ENCODE measurements around the gene ATG2A. TPM values are rescaled to one million over a fixed set of nuclear protein-coding genes. Genes with fewer than 3 reads are reported as not detected.

Gene ATG2A
- total RNA-seq, 1 experiment from 2014 or later, result 28.6 TPM

DNA sequence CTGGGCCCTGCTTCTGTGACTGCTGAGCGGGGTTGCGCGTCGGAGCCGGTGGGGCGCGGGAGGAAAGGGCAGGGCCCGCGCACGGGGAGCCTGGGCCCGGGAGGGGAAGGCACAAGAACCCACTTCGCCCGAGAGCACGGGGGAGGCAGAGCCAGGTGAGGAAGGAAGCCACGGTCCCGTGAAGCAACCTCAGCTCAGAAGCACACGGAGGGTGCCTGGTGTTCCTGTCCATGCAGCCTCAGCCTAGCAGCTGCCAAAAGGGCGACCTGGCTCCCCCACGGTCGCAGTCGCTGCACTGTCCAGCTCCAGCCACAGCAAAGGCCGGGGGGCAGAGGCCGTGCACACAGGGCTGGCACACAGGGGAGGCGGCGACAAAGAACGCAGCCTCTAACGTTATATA lies 63.3 kb downstream of the ATG2A start:
- no peaks in the 10 kb centered on the region for H3K27me3 ChIP-seq (replicated peaks; ENCODE audit: insufficient read depth, low read depth, low read length, poor library complexity)
- TF ChIP-seq, protein P1, sequence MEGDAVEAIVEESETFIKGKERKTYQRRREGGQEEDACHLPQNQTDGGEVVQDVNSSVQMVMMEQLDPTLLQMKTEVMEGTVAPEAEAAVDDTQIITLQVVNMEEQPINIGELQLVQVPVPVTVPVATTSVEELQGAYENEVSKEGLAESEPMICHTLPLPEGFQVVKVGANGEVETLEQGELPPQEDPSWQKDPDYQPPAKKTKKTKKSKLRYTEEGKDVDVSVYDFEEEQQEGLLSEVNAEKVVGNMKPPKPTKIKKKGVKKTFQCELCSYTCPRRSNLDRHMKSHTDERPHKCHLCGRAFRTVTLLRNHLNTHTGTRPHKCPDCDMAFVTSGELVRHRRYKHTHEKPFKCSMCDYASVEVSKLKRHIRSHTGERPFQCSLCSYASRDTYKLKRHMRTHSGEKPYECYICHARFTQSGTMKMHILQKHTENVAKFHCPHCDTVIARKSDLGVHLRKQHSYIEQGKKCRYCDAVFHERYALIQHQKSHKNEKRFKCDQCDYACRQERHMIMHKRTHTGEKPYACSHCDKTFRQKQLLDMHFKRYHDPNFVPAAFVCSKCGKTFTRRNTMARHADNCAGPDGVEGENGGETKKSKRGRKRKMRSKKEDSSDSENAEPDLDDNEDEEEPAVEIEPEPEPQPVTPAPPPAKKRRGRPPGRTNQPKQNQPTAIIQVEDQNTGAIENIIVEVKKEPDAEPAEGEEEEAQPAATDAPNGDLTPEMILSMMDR (conservative IDR thresholded peaks at IDR 0.05; ENCODE audit: low read depth, low read length), result no peak
- TF ChIP-seq EZH2 (IDR thresholded peaks at IDR 0.05; ENCODE audit: borderline replicate concordance, low read depth, low read length, poor library complexity, severe bottlenecking), result no peak
- BruUV-seq (replicated peaks), result no TSS peak
- H3K27ac ChIP-seq (ENCODE audit: low read depth, low read length, poor library complexity, severe bottlenecking), result no peak overlapping the region
- H3K4me3 ChIP-seq (ENCODE audit: low read depth, low read length, poor library complexity, severe bottlenecking), result no peak overlapping the region
- peaks cover 16% of the 10 kb centered on the region for H3K4me1 ChIP-seq (ENCODE audit: insufficient read depth, low read length, poor library complexity, severe bottlenecking)
- ChIA-PET POLR2A (ENCODE audit: low non-redundant PET) (no interaction called here), CTCF (no interaction called here)
- intact Hi-C loops (cut with micrococcal nuclease; ENCODE audit: unreplicated experiment), result no loop called here
- no peak for DNase-seq (ENCODE audit: low spot score)
- H3K36me3 ChIP-seq (ENCODE audit: insufficient read depth, low read length, poor library complexity, severe bottlenecking), result no peaks in the 10 kb centered on the region
- no peaks in the 10 kb centered on the region for H3K9me3 ChIP-seq (ENCODE audit: low read depth, low read length, poor library complexity, severe bottlenecking)

DNA sequence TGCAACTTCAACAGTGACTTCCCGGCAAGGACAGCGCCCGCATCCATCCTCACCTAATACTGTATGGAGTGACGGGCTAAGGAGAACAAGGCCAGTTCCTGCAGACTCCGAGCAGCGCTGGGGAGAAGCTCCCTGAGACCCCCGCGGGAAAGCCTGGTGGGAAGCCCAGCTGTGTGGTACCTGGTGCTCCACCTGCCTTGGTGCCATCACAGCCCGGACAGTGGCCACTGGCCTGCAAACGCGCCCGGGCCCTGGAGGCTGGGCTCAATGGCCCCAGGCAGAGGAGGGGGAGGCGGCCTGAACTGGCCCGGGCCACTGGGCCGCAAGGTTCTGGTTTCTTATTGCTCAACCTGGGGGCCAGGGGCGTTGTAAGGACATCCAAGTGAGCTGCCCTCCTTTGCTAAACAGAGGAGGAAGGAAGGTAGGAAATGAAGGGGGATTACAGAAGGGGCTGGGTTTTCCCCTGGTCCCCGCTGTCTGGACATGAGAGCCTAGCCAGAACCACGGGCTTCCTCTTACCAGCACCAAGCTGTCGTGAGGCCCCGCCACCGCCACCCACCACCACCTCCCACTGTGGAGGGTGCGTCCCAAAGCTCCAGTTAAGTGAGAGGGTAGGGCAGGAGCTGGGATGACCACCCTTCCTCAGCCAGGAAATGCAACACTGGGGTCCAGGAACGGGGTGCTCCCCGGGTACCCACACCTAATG lies 64.1 kb downstream of the ATG2A start:
- intact Hi-C loops (cut with micrococcal nuclease; ENCODE audit: unreplicated experiment), result no loop called here
- no peak for DNase-seq (ENCODE audit: low spot score)
- CTCF ChIA-PET, result no interaction called here
- Histone ChIP-seq H3K27ac (ENCODE audit: low read depth, low read length, poor library complexity, severe bottlenecking) (no peak overlapping the region), H3K27me3 (replicated peaks; ENCODE audit: insufficient read depth, low read depth, low read length, poor library complexity) (no peaks in the 10 kb centered on the region), H3K4me1 (ENCODE audit: insufficient read depth, low read length, poor library complexity, severe bottlenecking) (peaks cover 16% of the 10 kb centered on the region), H3K36me3 (ENCODE audit: insufficient read depth, low read length, poor library complexity, severe bottlenecking) (no peaks in the 10 kb centered on the region), H3K9me3 (ENCODE audit: low read depth, low read length, poor library complexity, severe bottlenecking) (no peaks in the 10 kb centered on the region), H3K4me3 (ENCODE audit: low read depth, low read length, poor library complexity, severe bottlenecking) (no peak overlapping the region)
- TSS peak; percentile 69 for BruUV-seq (replicated peaks)
- POLR2A ChIA-PET (ENCODE audit: low non-redundant PET), result no interaction called here
- TF ChIP-seq, protein P1 (conservative IDR thresholded peaks at IDR 0.05; ENCODE audit: low read depth, low read length), result no peak
- no peak for TF ChIP-seq EZH2 (IDR thresholded peaks at IDR 0.05; ENCODE audit: borderline replicate concordance, low read depth, low read length, poor library complexity, severe bottlenecking)

- H3K4me1 ChIP-seq (ENCODE audit: insufficient read depth, low read length, poor library complexity, severe bottlenecking), result peaks cover 16% of the 10 kb centered on the region
- no peaks in the 10 kb centered on the region for H3K36me3 ChIP-seq (ENCODE audit: insufficient read depth, low read length, poor library complexity, severe bottlenecking)
- H3K27me3 ChIP-seq (replicated peaks; ENCODE audit: insufficient read depth, low read depth, low read length, poor library complexity), result no peaks in the 10 kb centered on the region
- no peak for DNase-seq (ENCODE audit: low spot score)
- no peaks in the 10 kb centered on the region for H3K9me3 ChIP-seq (ENCODE audit: low read depth, low read length, poor library complexity, severe bottlenecking)
- no peak overlapping the region for H3K27ac ChIP-seq (ENCODE audit: low read depth, low read length, poor library complexity, severe bottlenecking)
- TF ChIP-seq, protein P1 (conservative IDR thresholded peaks at IDR 0.05; ENCODE audit: low read depth, low read length), result no peak
- TF ChIP-seq EZH2 (IDR thresholded peaks at IDR 0.05; ENCODE audit: borderline replicate concordance, low read depth, low read length, poor library complexity, severe bottlenecking), result no peak
- ChIA-PET POLR2A (ENCODE audit: low non-redundant PET) (no interaction called here), CTCF (no interaction called here)
- intact Hi-C loops (cut with micrococcal nuclease; ENCODE audit: unreplicated experiment), result no loop called here
- no TSS peak for BruUV-seq (replicated peaks)
- no peak overlapping the region for H3K4me3 ChIP-seq (ENCODE audit: low read depth, low read length, poor library complexity, severe bottlenecking)
Observed at GRCh38 chr11:64851831-64852351, 65.1 kb downstream of the ATG2A start.

Data from A673 (cell line).